ENCODE measurements around the gene XRCC5. TPM values are rescaled to one million over a fixed set of nuclear protein-coding genes. Genes with fewer than 3 reads are reported as not detected.

Gene XRCC5
- total RNA-seq, 4 donors from 2014 or later = 61.2 to 320 (median 168) TPM

DNA sequence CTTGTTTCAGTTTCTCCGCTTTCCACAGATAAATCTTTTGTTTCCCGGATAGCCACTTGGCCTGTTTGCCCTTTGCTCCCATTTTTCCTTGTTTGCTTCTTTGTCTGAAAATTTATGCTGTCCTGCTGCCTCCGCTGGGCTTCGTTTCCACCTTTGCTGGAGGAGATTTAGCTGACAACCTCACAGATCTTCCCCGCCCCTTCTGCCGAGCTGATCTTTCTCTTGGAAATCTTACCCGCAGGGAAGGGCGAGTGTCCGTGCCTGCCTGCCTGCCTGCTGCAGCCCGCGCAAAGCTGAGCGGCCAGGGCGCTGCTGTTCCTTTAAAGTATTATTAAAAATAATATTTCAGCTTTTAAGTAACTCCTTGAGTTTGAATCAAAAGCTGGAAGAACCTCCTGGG, 1.4 kb upstream of the XRCC5 start:
- no peak overlapping the region for H3K4me3 ChIP-seq
- no peaks in the 10 kb centered on the region for H3K9me3 ChIP-seq
- H3K4me1 ChIP-seq = peaks cover 6 to 11% of the 10 kb centered on the region in 2 donors
- no peaks in the 10 kb centered on the region for H3K27me3 ChIP-seq
- H3K36me3 ChIP-seq = no peaks in the 10 kb centered on the region
- intact Hi-C loops (cut with DNase I; ENCODE audit: low total_unique reads) = no loop called here
- H3K27ac ChIP-seq = peak overlapping the region in 1 of 2 donors; percentile 12
- no peak for TF ChIP-seq POLR2A (IDR thresholded peaks at IDR 0.05)
- TF ChIP-seq, protein P1, sequence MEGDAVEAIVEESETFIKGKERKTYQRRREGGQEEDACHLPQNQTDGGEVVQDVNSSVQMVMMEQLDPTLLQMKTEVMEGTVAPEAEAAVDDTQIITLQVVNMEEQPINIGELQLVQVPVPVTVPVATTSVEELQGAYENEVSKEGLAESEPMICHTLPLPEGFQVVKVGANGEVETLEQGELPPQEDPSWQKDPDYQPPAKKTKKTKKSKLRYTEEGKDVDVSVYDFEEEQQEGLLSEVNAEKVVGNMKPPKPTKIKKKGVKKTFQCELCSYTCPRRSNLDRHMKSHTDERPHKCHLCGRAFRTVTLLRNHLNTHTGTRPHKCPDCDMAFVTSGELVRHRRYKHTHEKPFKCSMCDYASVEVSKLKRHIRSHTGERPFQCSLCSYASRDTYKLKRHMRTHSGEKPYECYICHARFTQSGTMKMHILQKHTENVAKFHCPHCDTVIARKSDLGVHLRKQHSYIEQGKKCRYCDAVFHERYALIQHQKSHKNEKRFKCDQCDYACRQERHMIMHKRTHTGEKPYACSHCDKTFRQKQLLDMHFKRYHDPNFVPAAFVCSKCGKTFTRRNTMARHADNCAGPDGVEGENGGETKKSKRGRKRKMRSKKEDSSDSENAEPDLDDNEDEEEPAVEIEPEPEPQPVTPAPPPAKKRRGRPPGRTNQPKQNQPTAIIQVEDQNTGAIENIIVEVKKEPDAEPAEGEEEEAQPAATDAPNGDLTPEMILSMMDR (IDR thresholded peaks at IDR 0.05) = no peak
- DNase-seq = no peak

DNA sequence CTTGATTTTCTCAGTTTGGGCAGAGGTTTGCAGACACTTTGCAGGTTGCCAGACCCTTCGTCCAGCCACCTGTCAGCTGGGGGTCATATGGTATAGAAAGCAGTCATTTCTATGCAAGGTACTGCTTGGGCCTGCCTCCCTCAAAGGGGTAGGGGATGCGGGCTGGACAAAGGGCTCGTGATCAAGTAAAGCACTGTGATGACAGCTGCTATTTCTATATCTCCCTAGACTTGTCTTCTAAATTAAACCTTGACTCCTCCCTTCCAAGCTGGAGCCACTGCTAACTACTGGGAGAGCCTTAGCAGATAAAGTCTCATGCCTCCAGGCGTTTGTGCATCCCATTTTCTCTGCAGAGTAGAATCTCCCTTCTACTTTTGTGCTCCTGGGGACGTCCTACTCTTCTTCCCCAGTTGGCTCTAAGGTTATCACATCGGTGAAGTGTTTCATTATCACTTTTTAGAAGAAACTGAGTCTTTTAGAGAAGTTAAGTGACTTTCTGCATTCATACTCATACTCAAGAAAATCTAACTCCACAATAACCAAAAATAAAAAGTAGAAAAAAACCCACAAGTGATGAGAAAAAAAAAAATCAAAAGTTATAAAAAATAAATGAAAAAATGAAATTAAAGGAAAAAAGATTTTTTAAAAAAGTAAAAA, 710 bp upstream of the XRCC5 start:
- Histone ChIP-seq H3K36me3 (no peaks in the 10 kb centered on the region), H3K9me3 (no peaks in the 10 kb centered on the region), H3K27me3 (no peaks in the 10 kb centered on the region), H3K4me3 (peak overlapping the region; percentile 84 to 98), H3K27ac (peak overlapping the region; percentile 78 to 79), H3K4me1 (peaks cover 6 to 11% of the 10 kb centered on the region in 2 donors)
- TF ChIP-seq, protein P1 (IDR thresholded peaks at IDR 0.05) = no peak
- TF ChIP-seq POLR2A (IDR thresholded peaks at IDR 0.05) = no peak
- intact Hi-C loops (cut with DNase I; ENCODE audit: low total_unique reads) = no loop called here
- DNase-seq = no peak

DNA sequence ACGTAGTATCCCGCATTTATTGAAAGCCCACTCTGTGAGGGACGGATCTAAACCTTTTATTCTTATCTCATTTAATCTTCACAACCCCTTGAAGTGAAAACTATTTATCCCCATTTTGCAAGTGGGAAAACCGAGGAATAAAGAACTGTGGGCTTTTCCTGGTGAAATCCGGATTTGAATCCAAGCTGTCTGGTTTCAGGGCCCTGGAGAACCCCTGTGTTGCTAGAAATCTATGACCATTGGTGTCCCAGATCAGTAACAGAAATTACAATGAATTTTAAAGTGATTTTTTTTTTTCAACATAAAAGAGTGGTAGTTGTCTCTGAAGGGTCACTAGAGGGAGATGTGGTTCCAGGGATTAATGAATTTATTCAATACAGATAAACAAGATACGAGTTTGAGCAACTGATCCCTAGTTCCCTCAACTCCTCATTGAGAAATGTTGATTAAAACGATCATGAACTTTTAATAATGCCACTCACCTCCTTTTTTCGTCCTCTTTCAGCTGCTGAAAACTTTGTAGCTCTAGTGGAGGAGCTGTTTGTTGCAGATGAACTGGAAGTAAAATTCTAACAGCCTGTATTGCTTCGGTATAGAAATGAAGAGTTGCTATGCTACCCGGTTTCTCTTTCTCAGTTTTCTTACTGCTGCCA, 940 bp downstream of the XRCC5 start:
- H3K36me3 ChIP-seq = no peaks in the 10 kb centered on the region
- intact Hi-C loops (cut with DNase I; ENCODE audit: low total_unique reads) = no loop called here
- H3K27ac ChIP-seq = peak overlapping the region; percentile 93 to 95
- H3K4me1 ChIP-seq = peaks cover 6 to 11% of the 10 kb centered on the region in 2 donors
- H3K9me3 ChIP-seq = no peaks in the 10 kb centered on the region
- TF ChIP-seq, protein P1 (IDR thresholded peaks at IDR 0.05) = peak in 3 of 4 experiments; percentile 15 to 23 (median 16)
- no peak for TF ChIP-seq POLR2A (IDR thresholded peaks at IDR 0.05)
- no peaks in the 10 kb centered on the region for H3K27me3 ChIP-seq
- peak overlapping the region; percentile 84 to 98 for H3K4me3 ChIP-seq
- DNase-seq = no peak

DNA sequence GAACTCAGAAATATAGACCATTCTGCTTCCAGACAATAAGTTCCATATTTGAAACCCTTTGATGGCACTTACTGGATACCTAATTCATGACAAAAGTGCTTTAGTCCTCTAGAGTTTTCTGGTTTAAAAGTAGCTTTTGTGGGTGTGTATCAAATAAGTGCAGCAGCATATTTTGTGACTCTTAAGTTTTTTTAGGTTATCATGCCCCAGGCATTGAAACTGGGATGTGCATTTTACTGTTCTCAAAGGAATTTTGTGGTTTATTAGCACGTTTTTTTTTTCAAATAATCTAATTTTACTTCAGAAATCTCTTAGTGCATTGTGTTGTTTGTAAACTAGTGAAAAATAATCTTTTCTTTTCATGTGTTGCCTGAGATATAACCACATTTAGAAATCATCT, 1.5 kb downstream of the XRCC5 start:
- intact Hi-C loops (cut with DNase I; ENCODE audit: low total_unique reads) = no loop called here
- Histone ChIP-seq H3K36me3 (no peaks in the 10 kb centered on the region), H3K4me3 (peak overlapping the region in 1 of 2 donors; percentile 98), H3K27me3 (no peaks in the 10 kb centered on the region), H3K27ac (peak overlapping the region in 1 of 2 donors; percentile 93), H3K4me1 (peaks cover 6 to 11% of the 10 kb centered on the region in 2 donors), H3K9me3 (no peaks in the 10 kb centered on the region)
- no peak for TF ChIP-seq POLR2A (IDR thresholded peaks at IDR 0.05)
- TF ChIP-seq, protein P1 (IDR thresholded peaks at IDR 0.05) = no peak
- no peak for DNase-seq

DNA sequence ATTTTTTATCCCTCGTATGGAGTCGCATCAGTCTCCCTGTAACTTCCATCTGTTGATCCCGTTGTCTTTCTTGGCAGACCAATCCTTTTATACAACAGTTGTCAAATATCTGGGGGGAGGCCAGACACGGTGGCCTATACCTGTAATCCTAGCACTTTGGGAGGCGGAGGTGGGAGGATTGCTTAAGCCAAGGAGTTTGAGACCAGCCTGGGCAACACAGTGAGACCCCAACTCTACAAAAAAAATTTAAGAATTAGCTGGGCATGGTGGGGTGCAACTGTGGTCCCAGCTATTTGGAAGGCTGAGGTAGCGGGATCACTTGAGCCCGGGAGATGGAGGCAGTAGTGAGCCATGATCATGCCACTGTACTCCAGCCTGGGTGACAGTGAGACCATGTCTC, 2.0 kb downstream of the XRCC5 start:
- no peak overlapping the region for H3K27ac ChIP-seq
- H3K27me3 ChIP-seq = no peaks in the 10 kb centered on the region
- H3K36me3 ChIP-seq = no peaks in the 10 kb centered on the region
- no peak overlapping the region for H3K4me3 ChIP-seq
- no peaks in the 10 kb centered on the region for H3K9me3 ChIP-seq
- no peak for DNase-seq
- TF ChIP-seq POLR2A (IDR thresholded peaks at IDR 0.05) = no peak
- TF ChIP-seq, protein P1 (IDR thresholded peaks at IDR 0.05) = no peak
- intact Hi-C loops (cut with DNase I; ENCODE audit: low total_unique reads) = no loop called here
- H3K4me1 ChIP-seq = peaks cover 6 to 11% of the 10 kb centered on the region in 2 donors
